Endothelial cell of umbilical vein (primary cell): ENCODE data around the gene ZC3H14.

Experiments used
- EZH2 ChIP-seq: IDR thresholded peaks from 2 replicates; pipeline ENCODE4 v1.6.1; 2012; ENCODE audit warnings: borderline replicate concordance, low read depth, mild to moderate bottlenecking, moderate library complexity, low read length, inconsistent platforms; ENCODE audit not compliant: severe bottlenecking
- MYC ChIP-seq: IDR thresholded peaks from one replicate; pipeline ENCODE4 v1.6.1; 2011; ENCODE audit warnings: mild to moderate bottlenecking, low read depth, low read length
- POLR2A ChIP-seq: IDR thresholded peaks from 2 replicates; pipeline ENCODE4 v1.6.1; 2012; ENCODE audit warnings: low read depth, mild to moderate bottlenecking, control low read depth, low read length
- POLR2AphosphoS5 ChIP-seq: IDR thresholded peaks from 2 replicates; pipeline ENCODE4 v1.6.1; 2012; ENCODE audit warnings: low read depth, mild to moderate bottlenecking, control low read depth, low read length, moderate library complexity; ENCODE audit not compliant: insufficient read depth
- TF ChIP-seq, protein P1 (sequence below), 2 donors: IDR thresholded peaks; 1 replicate in 1 of 2; 2 replicates in 1 of 2; pipeline ENCODE4 v1.5.1; 2011; ENCODE audit warnings: low read length in 2 of 2, mild to moderate bottlenecking in 2 of 2, moderate library complexity in 2 of 2, control low read depth in 1 of 2, inconsistent platforms in 1 of 2, low read depth in 1 of 2; ENCODE audit not compliant: insufficient read depth in 1 of 2; ENCODE audit errors: extremely low read depth in 1 of 2
- TF ChIP-seq, protein P2 (sequence below): IDR thresholded peaks from 2 replicates; pipeline ENCODE4 v1.6.1; 2011; ENCODE audit not compliant: insufficient read depth, insufficient read length

DNA sequence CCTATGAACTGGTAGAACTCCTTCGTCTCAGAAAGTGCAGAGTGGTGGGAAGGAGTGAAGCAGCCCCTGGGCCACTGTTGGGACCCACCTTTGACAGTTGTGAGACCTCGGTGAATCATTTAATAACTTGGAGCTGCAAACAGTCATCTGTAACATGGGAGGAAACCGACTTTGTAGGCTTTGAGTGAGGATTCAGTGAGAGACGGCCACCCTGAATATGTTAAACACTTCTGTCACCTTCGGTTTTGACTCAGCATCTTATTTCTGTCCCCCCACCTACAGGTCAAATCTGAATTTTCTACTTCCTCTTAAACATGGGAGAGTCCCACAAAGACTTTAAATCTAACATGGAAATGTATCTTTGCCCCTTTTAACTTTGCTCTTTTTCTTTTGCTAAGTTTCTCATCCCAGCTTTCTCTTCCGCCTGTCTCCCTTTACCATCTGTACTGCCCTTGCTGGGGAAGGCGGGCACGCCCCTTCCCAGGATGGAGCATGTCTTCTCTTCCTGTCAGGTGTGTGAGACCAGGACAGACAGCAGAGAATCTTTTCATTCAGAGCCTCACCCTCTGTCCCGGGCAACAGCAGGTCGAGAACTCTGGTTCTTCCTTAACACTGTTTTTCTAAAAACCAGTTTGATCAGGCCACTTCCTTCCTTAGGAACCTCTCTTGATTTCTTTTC, 37.1 kb downstream of the ZC3H14 start:
- TF ChIP-seq, protein P1, sequence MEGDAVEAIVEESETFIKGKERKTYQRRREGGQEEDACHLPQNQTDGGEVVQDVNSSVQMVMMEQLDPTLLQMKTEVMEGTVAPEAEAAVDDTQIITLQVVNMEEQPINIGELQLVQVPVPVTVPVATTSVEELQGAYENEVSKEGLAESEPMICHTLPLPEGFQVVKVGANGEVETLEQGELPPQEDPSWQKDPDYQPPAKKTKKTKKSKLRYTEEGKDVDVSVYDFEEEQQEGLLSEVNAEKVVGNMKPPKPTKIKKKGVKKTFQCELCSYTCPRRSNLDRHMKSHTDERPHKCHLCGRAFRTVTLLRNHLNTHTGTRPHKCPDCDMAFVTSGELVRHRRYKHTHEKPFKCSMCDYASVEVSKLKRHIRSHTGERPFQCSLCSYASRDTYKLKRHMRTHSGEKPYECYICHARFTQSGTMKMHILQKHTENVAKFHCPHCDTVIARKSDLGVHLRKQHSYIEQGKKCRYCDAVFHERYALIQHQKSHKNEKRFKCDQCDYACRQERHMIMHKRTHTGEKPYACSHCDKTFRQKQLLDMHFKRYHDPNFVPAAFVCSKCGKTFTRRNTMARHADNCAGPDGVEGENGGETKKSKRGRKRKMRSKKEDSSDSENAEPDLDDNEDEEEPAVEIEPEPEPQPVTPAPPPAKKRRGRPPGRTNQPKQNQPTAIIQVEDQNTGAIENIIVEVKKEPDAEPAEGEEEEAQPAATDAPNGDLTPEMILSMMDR (IDR thresholded peaks at IDR 0.05; ENCODE audit: extremely low read depth in 1 of 2, insufficient read depth in 1 of 2, low read depth in 1 of 2, low read length in 2 of 2), result no peak
- TF ChIP-seq POLR2AphosphoS5 (no peak), EZH2 (no peak), POLR2A (no peak), MYC (no peak)
- TF ChIP-seq, protein P2, sequence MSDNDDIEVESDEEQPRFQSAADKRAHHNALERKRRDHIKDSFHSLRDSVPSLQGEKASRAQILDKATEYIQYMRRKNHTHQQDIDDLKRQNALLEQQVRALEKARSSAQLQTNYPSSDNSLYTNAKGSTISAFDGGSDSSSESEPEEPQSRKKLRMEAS, result no peak
